Activated T-cell treated with anti-CD3 and anti-CD28 coated beads, Interleukin-2, amount 50 U/mL, for 4 hours (primary cell): ENCODE results near the gene ZNF282. TPM values are rescaled to one million over a fixed set of nuclear protein-coding genes. Genes with fewer than 3 reads are reported as not detected.
"Not testable (repeated sequence)": the region's sequence is repeated elsewhere in the genome, so short reads cannot be mapped to it uniquely, and the experiment has no call there.

Experiments
- ATAC-seq, 2 donors: fragments of 200-7000 bp; cut with Tn5 transposase; one replicate each; pipeline ENCODE4 v1.10.0; 2021
- DNase-seq: peaks from one replicate; pipeline ENCODE4 v3.0.0-alpha.2; 2020
- H3K27me3 Mint-ChIP-seq: one replicate; pipeline ENCODE4 v1.8.0; 2021; ENCODE audit warnings: low read depth, mixed read lengths
- H3K36me3 Mint-ChIP-seq: one replicate; pipeline ENCODE4 v1.8.0; 2022; ENCODE audit warnings: mixed read lengths; ENCODE audit not compliant: insufficient read depth
- H3K4me1 Mint-ChIP-seq: one replicate; pipeline ENCODE4 v1.8.0; 2021; ENCODE audit warnings: low read depth, mixed read lengths
- H3K4me3 Mint-ChIP-seq: one replicate; pipeline ENCODE4 v1.8.0; 2021; ENCODE audit warnings: mild to moderate bottlenecking, moderate library complexity, mixed read lengths
- H3K9me3 Mint-ChIP-seq: one replicate; pipeline ENCODE4 v1.8.0; 2021; ENCODE audit warnings: mixed read lengths
- total RNA-seq, 3 donors: library from RNA; stranded (reverse); gene quantifications; one replicate each; pipeline ENCODE4 v1.2.1, GENCODE V29; 2021

ZNF282 gene
- total RNA-seq, 3 donors from 2014 or later: 36.1 to 39.7 (median 38.3) TPM

DNA sequence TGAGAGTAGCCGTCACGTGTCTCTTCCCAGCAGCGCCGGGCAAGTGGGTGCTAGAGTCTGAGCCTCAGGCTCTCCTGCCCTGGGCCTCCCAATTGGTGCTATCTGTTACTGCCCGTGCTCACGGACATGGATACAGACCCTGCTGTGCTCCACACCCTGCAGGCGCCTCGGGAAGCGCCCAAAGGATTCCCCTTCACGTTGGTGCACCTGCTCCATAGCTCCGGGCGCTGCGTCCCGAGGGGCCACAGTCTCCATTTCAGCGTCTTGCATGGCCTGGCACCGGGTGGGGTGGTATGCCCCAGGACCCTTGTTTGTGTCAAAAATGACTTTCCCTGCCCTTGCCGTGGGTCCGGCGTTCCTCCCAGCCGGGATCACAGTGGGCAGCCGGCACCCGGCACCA is 30.3 kb downstream of the ZNF282 start:
- Mint-ChIP-seq H3K4me1 (no peaks in the 10 kb centered on the region), H3K4me3 (no peak overlapping the region)

DNA sequence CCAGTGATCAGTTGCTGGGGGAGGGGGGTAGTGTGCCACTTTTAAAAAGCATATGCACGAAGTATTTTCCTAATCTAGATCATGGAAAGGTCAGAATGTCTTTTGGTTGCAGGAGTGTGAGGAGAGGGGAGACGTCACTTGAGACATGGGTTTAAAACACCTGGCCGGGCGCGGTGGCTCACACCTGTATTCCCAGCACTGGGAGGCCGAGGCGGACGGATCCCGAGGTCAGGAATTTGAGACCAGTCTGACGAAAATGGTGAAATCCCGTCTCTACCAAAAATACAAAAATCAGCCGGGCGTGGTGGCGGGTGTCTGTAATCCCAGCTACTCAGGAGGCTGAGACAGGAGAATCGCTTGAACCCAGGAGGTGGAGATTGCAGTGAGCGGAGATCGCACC is 31.0 kb downstream of the ZNF282 start:
- DNase-seq, H3K4me3 Mint-ChIP-seq, H3K9me3 Mint-ChIP-seq, ATAC-seq, H3K4me1 Mint-ChIP-seq, H3K27me3 Mint-ChIP-seq: not testable (repeated sequence)
- peaks cover 16% of the 10 kb centered on the region for H3K36me3 Mint-ChIP-seq

More for the DNA sequence above, 30.3 kb downstream of the ZNF282 start:
- no peak for ATAC-seq
- Mint-ChIP-seq H3K36me3 (peaks cover 20% of the 10 kb centered on the region), H3K27me3 (peaks cover 2% of the 10 kb centered on the region), H3K9me3 (no peaks in the 10 kb centered on the region)
- no peak for DNase-seq

DNA sequence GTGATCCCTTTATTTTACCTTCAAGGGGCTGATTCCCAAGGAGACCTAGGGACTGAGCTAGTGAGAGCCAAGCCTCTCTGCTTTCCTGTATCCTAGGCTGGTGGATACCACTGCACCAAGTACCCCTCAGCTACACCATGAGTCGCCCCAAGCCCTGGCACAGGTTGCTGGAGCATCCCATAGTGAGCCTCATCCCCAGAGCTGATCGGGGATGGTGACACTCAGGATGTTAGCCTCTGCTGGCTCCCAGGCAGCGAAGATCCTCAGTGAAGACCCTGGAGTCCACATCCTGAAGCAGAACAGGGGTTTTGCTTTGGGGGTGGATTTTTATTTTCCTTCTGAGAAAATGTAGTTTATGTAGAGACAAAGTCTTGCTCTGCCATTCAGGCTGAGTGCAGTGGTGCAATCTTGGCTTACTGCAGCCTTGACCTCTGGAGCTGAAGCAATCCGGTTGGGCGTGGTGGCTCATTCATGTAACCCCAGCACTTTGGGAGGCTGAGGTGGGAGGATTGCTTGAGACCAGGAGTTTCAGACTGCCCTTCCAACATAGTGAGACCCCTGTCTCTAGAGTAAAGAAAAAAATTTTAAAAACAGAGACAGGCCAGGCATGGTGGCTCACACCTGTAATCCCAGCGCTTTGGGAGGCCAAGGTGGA is 31.6 kb downstream of the ZNF282 start:
- no peak for DNase-seq
- ATAC-seq: no peak
- Mint-ChIP-seq H3K27me3 (peaks cover 2% of the 10 kb centered on the region), H3K4me3 (no peak overlapping the region), H3K4me1 (no peaks in the 10 kb centered on the region), H3K36me3 (peaks cover 11% of the 10 kb centered on the region), H3K9me3 (no peaks in the 10 kb centered on the region)

DNA sequence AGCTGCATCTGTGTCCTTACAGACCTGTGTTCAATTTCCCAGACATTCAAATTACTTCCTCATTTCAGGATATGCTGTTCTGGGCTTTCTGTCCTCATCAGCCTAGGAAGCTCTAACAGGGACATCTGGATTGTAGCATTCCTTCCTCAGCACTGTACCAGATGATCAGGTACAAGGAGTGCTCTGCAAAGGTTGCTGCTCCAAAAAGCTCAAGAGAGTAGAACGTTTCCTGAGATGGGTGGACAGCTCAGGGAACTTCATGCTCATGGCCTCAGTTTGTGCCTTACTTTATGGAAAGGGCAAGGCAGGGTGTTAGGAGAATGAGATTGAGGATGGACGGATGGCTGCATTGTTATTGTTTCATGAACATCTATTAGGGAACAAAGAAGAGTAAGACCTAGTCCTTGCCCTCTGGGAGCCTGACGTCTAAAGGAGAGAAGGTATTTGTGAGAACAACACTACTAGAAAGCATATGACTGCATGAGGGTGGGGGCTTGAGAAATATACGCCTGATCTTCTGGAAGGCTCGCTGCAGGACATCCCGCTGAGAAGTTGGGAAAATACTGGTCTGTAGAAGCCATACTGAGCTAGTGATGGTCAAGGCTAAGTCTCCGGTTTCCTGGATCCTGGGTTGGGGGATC is 33.6 kb downstream of the ZNF282 start:
- H3K4me1 Mint-ChIP-seq: no peaks in the 10 kb centered on the region
- no peaks in the 10 kb centered on the region for H3K9me3 Mint-ChIP-seq
- ATAC-seq (no peak), DNase-seq (no peak)
- H3K27me3 Mint-ChIP-seq: peaks cover 13% of the 10 kb centered on the region
- peaks cover 11% of the 10 kb centered on the region for H3K36me3 Mint-ChIP-seq
- H3K4me3 Mint-ChIP-seq: no peak overlapping the region

GRCh38 chr7:149229526-149229925 is 34.2 kb downstream of the ZNF282 start:
- Mint-ChIP-seq H3K4me3 (no peak overlapping the region), H3K4me1 (no peaks in the 10 kb centered on the region), H3K27me3 (peaks cover 16% of the 10 kb centered on the region), H3K36me3 (peaks cover 11% of the 10 kb centered on the region), H3K9me3 (no peaks in the 10 kb centered on the region)
- DNase-seq (no peak), ATAC-seq (no peak)

GRCh38 chr7:149232362-149232761 is 37.0 kb downstream of the ZNF282 start:
- peaks cover 16% of the 10 kb centered on the region for H3K27me3 Mint-ChIP-seq
- H3K9me3 Mint-ChIP-seq: no peaks in the 10 kb centered on the region
- ATAC-seq (no peak), DNase-seq (no peak)
- no peak overlapping the region for H3K4me3 Mint-ChIP-seq
- no peaks in the 10 kb centered on the region for H3K36me3 Mint-ChIP-seq
- H3K4me1 Mint-ChIP-seq: no peaks in the 10 kb centered on the region

DNA sequence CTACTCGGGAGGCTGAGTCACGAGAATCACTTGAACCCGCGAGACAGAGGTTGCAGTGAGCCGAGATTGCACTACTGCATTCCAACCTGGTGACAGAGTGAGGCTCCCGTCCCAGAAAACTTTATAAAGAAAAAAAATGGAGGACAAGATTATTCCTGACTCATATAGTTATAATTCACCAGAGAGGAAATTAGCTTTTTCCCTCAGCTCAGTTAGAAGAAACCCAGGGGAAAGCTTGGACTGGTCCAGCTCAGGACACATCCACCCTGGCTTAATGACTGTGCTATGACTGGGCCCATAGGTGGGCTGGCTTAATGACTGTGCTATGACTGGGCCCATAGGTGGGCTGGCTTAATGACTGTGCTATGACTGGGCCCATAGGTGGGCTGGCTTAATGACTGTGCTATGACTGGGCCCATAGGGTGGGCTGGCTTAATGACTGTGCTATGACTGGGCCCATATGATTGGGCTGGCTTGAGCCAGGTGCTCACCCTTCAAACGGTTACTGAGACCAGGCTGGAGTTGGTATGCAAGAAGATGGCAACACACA is 38.4 kb downstream of the ZNF282 start:
- not testable (repeated sequence) for H3K9me3 Mint-ChIP-seq, H3K4me3 Mint-ChIP-seq, H3K36me3 Mint-ChIP-seq, DNase-seq, H3K4me1 Mint-ChIP-seq
- peak; percentile 55 to 60 for ATAC-seq
- H3K27me3 Mint-ChIP-seq: peaks cover 18% of the 10 kb centered on the region

DNA sequence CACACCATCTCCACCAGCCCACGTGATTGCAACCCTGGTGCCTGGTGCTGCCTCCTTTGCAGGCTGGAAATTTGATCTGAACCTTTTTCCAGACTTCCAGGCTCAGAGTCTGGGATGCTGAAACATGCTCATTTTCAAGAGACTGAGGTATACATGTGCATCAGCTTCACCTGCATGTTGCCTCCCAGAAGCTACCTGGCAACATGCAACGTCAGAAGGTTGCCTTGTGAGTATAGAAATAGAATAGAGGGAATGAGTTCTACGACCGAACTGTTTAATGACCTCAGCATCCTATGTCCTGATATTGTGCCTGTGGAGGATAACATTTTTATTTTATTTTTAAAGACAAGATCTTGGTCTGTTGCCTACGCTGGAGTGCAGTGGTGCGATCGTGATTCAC is 42.2 kb downstream of the ZNF282 start:
- Mint-ChIP-seq H3K9me3 (no peaks in the 10 kb centered on the region), H3K36me3 (peaks cover 5% of the 10 kb centered on the region), H3K4me3 (no peak overlapping the region), H3K27me3 (peaks cover 15% of the 10 kb centered on the region), H3K4me1 (peaks cover 28% of the 10 kb centered on the region)
- ATAC-seq (no peak), DNase-seq (no peak)

DNA sequence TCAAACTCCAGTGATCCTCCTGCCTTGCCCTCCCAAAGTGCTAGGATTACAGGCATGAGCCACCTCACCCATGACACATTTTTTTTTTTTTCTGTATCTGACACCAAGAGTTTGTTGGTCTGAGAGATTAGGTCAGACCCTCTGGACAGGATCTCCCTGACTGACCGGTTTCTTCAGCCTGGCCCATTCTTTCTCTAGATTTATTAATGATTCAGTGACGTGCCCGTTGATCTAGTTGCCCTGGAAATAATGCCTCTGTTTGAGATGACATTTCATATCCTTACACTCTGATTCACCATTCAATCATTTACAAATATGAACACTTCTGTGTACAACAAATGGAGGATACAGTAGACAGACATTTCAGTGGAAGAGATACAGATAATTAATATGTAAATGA is 42.7 kb downstream of the ZNF282 start:
- H3K36me3 Mint-ChIP-seq: peaks cover 9% of the 10 kb centered on the region
- H3K9me3 Mint-ChIP-seq: no peaks in the 10 kb centered on the region
- H3K27me3 Mint-ChIP-seq: peaks cover 11% of the 10 kb centered on the region
- ATAC-seq (no peak), DNase-seq (no peak)
- H3K4me3 Mint-ChIP-seq: peak overlapping the region; percentile 95
- H3K4me1 Mint-ChIP-seq: peaks cover 30% of the 10 kb centered on the region

GRCh38 chr7:149239345-149240143 is 44.2 kb downstream of the ZNF282 start, which contains the start of gene ZNF212:
TSS of gene ZNF212 (plus strand) at chr7:149239651. CDS start at chr7:149239779, 128 bp downstream.
- H3K9me3 Mint-ChIP-seq: no peaks in the 10 kb centered on the region
- DNase-seq (peak; percentile 84), ATAC-seq (peak; percentile 99)
- H3K4me3 Mint-ChIP-seq: peak within 1 kb of the TSS; percentile 95
- peaks cover 9% of the 10 kb centered on the region for H3K36me3 Mint-ChIP-seq
- H3K4me1 Mint-ChIP-seq: peaks cover 33% of the 10 kb centered on the region
- H3K27me3 Mint-ChIP-seq: peaks cover 2% of the 10 kb centered on the region

DNA sequence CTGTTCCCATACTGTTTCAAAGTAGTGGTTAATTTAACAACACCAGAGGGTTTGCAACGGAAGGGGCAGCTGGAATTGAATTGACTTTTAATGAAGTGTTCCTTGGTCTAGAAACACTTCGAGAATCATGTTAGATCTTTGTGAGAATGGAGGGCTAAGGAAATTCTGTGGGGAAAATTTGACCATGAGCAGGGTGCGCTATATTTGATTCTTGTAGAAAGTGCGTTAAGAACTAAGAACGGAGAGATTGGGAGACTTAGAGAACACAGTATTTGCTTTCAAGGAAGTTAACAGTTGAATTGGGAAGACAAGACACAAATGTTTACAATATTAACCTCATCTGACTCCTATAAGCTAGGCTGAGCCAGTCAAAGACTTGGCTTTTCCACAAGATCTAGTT is 45.3 kb downstream of the ZNF282 start:
- H3K4me3 Mint-ChIP-seq: peak overlapping the region; percentile 95
- H3K9me3 Mint-ChIP-seq: no peaks in the 10 kb centered on the region
- no peak for DNase-seq
- H3K36me3 Mint-ChIP-seq: peaks cover 9% of the 10 kb centered on the region
- peaks cover 43% of the 10 kb centered on the region for H3K4me1 Mint-ChIP-seq
- ATAC-seq: no peak
- H3K27me3 Mint-ChIP-seq: peaks cover 2% of the 10 kb centered on the region

DNA sequence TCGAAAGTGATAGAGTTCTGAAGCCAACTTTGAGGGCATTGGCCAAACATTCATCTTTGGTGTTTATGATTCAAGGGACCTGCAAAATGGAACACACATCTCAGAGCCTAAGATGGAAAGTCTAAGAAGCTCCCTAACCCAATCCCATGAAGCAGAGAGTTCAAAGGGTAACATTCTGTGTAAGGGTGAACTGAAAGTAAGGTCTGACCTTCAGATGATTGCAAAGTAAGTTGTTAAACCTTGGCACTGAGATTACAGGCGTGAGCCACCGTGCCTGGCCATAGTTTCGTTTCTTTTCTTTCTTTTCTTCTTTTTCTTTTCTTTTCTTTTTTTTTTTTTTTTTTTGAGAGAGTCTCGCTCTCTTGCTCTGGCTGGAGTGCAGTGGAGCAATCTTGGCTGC is 46.4 kb downstream of the ZNF282 start:
- peaks cover 9% of the 10 kb centered on the region for H3K36me3 Mint-ChIP-seq
- H3K4me3 Mint-ChIP-seq: peak overlapping the region; percentile 95
- no peaks in the 10 kb centered on the region for H3K9me3 Mint-ChIP-seq
- peaks cover 51% of the 10 kb centered on the region for H3K4me1 Mint-ChIP-seq
- DNase-seq (no peak), ATAC-seq (no peak)
- H3K27me3 Mint-ChIP-seq: peaks cover 2% of the 10 kb centered on the region

GRCh38 chr7:149245244-149245643 is 49.9 kb downstream of the ZNF282 start:
- ATAC-seq (peak; percentile 85), DNase-seq (no peak)
- Mint-ChIP-seq H3K36me3 (peaks cover 21% of the 10 kb centered on the region), H3K27me3 (no peaks in the 10 kb centered on the region), H3K4me3 (peak overlapping the region; percentile 8), H3K4me1 (peaks cover 60% of the 10 kb centered on the region), H3K9me3 (no peaks in the 10 kb centered on the region)

- H3K4me1 Mint-ChIP-seq: peaks cover 56% of the 10 kb centered on the region
- peaks cover 20% of the 10 kb centered on the region for H3K36me3 Mint-ChIP-seq
- peak overlapping the region; percentile 8 for H3K4me3 Mint-ChIP-seq
- peak; percentile 49 to 51 for ATAC-seq
- no peak for DNase-seq
- H3K9me3 Mint-ChIP-seq: no peaks in the 10 kb centered on the region
- H3K27me3 Mint-ChIP-seq: no peaks in the 10 kb centered on the region
Observed at GRCh38 chr7:149245744-149246143, 50.4 kb downstream of the ZNF282 start.
